Glutamatergic neuron (in vitro differentiated cells): Measurements from ENCODE around the gene PODXL2. TPM values are rescaled to one million over a fixed set of nuclear protein-coding genes. Genes with fewer than 3 reads are reported as not detected.
"Not testable (repeated sequence)": the region's sequence is repeated elsewhere in the genome, so short reads cannot be mapped to it uniquely, and the experiment has no call there.

Experiments used
- DNase-seq: peaks from one replicate; pipeline ENCODE4 v3.0.0; 2022
- H3K27ac Mint-ChIP-seq: one replicate; pipeline ENCODE4 v1.8.0; 2020; ENCODE audit warnings: mild to moderate bottlenecking, mixed read lengths, inconsistent platforms; ENCODE audit not compliant: unreplicated experiment
- H3K27me3 Mint-ChIP-seq: one replicate; pipeline ENCODE4 v1.8.0; 2020; ENCODE audit warnings: mild to moderate bottlenecking, moderate library complexity, mixed read lengths, inconsistent platforms; ENCODE audit not compliant: unreplicated experiment
- H3K36me3 Mint-ChIP-seq: one replicate; pipeline ENCODE4 v1.8.0; 2020; ENCODE audit warnings: mild to moderate bottlenecking, mixed read lengths, inconsistent platforms; ENCODE audit not compliant: unreplicated experiment
- H3K4me1 Mint-ChIP-seq: one replicate; pipeline ENCODE4 v1.8.0; 2020; ENCODE audit warnings: mild to moderate bottlenecking, low read depth, mixed read lengths, inconsistent platforms; ENCODE audit not compliant: unreplicated experiment
- H3K4me3 Mint-ChIP-seq: one replicate; pipeline ENCODE4 v1.8.0; 2020; ENCODE audit warnings: mild to moderate bottlenecking, mixed read lengths, inconsistent platforms; ENCODE audit not compliant: unreplicated experiment
- H3K9me3 Mint-ChIP-seq: one replicate; pipeline ENCODE4 v1.8.0; 2020; ENCODE audit warnings: mild to moderate bottlenecking, moderate library complexity, mixed read lengths, inconsistent platforms; ENCODE audit not compliant: unreplicated experiment
- CTCF ChIP-seq: fragments of 200-600 bp; sonication (generic); IDR thresholded peaks from one replicate; pipeline ENCODE4 v1.5.0; 2021; ENCODE audit not compliant: partially characterized antibody, unreplicated experiment
- total RNA-seq: library from RNA; stranded (reverse); fragmentation: NEBNext Ultra II Directional; extraction: Animal tissue kit (Norgen Biotek cat#: 25700); gene quantifications from one replicate; pipeline ENCODE4 v1.2.1, GENCODE V29; 2021; ENCODE audit not compliant: unreplicated experiment

Gene PODXL2
- total RNA-seq, 1 donor from 2014 or later = 139 TPM

- peaks cover 7% of the 10 kb centered on the region for H3K4me1 Mint-ChIP-seq
- no peak for DNase-seq
- no peaks in the 10 kb centered on the region for H3K36me3 Mint-ChIP-seq
- H3K9me3 Mint-ChIP-seq = peaks cover 22% of the 10 kb centered on the region
- no peak for TF ChIP-seq CTCF
- H3K4me3 Mint-ChIP-seq = no peak overlapping the region
- H3K27me3 Mint-ChIP-seq = peaks cover 18% of the 10 kb centered on the region
- no peak overlapping the region for H3K27ac Mint-ChIP-seq
Measured at GRCh38 chr3:127678315-127678599, 49.3 kb downstream of the PODXL2 start.

- no peak overlapping the region for H3K4me3 Mint-ChIP-seq
- no peak overlapping the region for H3K27ac Mint-ChIP-seq
- TF ChIP-seq CTCF = no peak
- peaks cover 16% of the 10 kb centered on the region for H3K9me3 Mint-ChIP-seq
- no peaks in the 10 kb centered on the region for H3K36me3 Mint-ChIP-seq
- no peak for DNase-seq
- peaks cover 12% of the 10 kb centered on the region for H3K27me3 Mint-ChIP-seq
- peaks cover 4% of the 10 kb centered on the region for H3K4me1 Mint-ChIP-seq
Measured at GRCh38 chr3:127678611-127679533, 49.9 kb downstream of the PODXL2 start.

GRCh38 chr3:127679534-127680145 is 50.7 kb downstream of the PODXL2 start:
- no peak for DNase-seq

GRCh38 chr3:127680146-127680661 is 51.2 kb downstream of the PODXL2 start:
- no peak for DNase-seq
- H3K27me3 Mint-ChIP-seq = peaks cover 6% of the 10 kb centered on the region
- H3K36me3 Mint-ChIP-seq = no peaks in the 10 kb centered on the region
- no peak overlapping the region for H3K27ac Mint-ChIP-seq
- H3K4me1 Mint-ChIP-seq = peaks cover 4% of the 10 kb centered on the region
- H3K9me3 Mint-ChIP-seq = peaks cover 6% of the 10 kb centered on the region
- no peak overlapping the region for H3K4me3 Mint-ChIP-seq
- TF ChIP-seq CTCF = no peak

More at GRCh38 chr3:127679534-127680145, 50.7 kb downstream of the PODXL2 start:
- Mint-ChIP-seq H3K27ac (no peak overlapping the region), H3K36me3 (no peaks in the 10 kb centered on the region), H3K9me3 (peaks cover 10% of the 10 kb centered on the region), H3K4me1 (peaks cover 4% of the 10 kb centered on the region), H3K4me3 (no peak overlapping the region), H3K27me3 (peaks cover 9% of the 10 kb centered on the region)
- TF ChIP-seq CTCF = peak; percentile 22

GRCh38 chr3:127680798-127681221 is 51.8 kb downstream of the PODXL2 start:
- Mint-ChIP-seq H3K9me3 (peaks cover 6% of the 10 kb centered on the region), H3K27ac (no peak overlapping the region), H3K4me3 (no peak overlapping the region), H3K27me3 (peaks cover 6% of the 10 kb centered on the region), H3K36me3 (no peaks in the 10 kb centered on the region), H3K4me1 (peaks cover 4% of the 10 kb centered on the region)
- DNase-seq = no peak
- no peak for TF ChIP-seq CTCF

GRCh38 chr3:127682175-127682554 is 53.2 kb downstream of the PODXL2 start:
- H3K9me3 Mint-ChIP-seq, H3K36me3 Mint-ChIP-seq, H3K4me1 Mint-ChIP-seq, DNase-seq, H3K27me3 Mint-ChIP-seq, H3K4me3 Mint-ChIP-seq: not testable (repeated sequence)
- peak overlapping the region; percentile 66 for H3K27ac Mint-ChIP-seq
